ENCODE results near the gene SPATS2L.
A peak's percentile ranks its signal among the peaks of the same experiment; 100 is the strongest.

SPATS2L gene

GRCh38 chr2:200442471-200442870, 136.0 kb downstream of the SPATS2L start:
- DNase-seq (ENCODE audit: low read depth), result peak; percentile 66

DNA sequence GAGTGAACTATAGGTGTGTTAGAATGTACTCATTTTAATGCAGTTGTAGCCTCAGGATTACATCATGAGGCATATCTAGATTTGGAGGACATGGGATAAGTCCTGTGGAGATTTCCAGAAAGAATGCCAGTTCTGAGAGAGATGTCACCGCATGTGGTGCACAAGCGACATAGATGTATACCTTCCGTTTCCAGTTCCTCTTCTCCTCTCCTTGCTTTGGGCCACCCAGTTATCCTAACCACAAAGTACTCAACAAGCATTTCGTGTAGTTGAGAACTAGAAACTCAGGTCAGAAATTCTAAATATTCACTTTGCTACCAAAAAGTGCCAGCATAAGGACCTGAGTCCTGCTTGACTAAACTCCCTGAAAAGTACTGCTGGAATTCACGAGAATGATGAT, 136.9 kb downstream of the SPATS2L start:
- no peak for DNase-seq (ENCODE audit: low read depth)

DNA sequence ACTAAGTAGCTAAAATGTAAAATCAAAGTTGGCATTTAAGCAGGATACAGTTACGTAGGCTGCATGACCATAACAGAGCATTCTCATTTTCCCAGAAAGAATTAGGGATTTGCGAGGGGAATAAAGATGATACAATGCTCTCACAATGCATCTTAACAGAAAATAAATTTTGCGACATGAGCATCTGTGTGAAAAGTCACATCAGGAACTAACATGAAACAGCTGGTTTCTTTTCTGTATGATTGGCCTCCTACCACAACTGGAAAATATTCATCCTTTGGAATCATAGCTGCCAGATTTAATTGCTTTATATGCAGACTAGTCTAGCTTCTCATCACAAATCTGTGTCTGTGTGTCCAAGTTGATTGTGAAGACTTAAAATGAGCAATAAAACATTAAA, 137.4 kb downstream of the SPATS2L start:
- no peak for DNase-seq (ENCODE audit: low read depth)

GRCh38 chr2:200444530-200444929, 138.0 kb downstream of the SPATS2L start:
- DNase-seq (ENCODE audit: low read depth), result no peak

GRCh38 chr2:200445284-200445683, 138.8 kb downstream of the SPATS2L start:
- no peak for DNase-seq (ENCODE audit: low read depth)

- DNase-seq (ENCODE audit: low read depth), result no peak
Observed at GRCh38 chr2:200446612-200447011, 140.1 kb downstream of the SPATS2L start.

GRCh38 chr2:200447139-200447855, 140.8 kb downstream of the SPATS2L start:
- no peak for DNase-seq (ENCODE audit: low read depth)

DNA sequence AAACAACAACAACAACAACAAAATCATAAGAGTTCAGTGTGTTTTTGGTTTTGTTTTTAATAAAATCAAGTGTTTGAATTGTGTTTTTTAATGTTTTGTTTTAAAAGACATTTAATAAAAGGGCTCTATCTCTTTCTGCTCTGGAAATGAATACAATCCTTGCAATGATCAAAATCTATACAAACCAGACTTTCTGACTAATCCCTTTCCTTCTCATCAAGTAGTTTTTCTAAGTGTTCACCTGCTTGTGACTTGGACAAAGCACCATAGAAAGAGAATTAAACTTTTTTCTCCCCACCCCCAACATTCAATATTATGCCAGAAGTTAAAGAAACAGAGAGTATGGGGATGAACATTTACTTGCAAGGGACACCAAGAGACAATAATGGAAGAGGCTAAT, 142.0 kb downstream of the SPATS2L start:
- no peak for DNase-seq (ENCODE audit: low read depth)

DNA sequence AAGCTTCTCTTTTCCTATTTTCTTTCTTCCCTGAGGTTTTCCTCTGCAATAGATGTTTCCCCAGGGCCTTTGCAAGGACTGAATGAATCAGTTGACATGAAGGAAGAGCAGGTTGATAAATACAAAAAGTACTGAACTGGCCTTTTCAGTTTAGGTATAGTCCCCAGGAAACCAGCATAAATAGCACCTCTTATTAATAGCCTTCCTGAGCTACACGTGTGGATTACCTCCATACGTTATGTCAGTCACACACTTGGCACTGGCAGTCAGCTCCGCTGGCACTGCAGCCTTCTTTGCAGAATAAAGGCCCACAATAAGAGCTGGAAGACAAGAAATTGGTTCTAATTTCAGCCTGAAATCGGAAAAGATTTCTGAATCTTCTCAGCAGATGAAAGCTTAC, 142.7 kb downstream of the SPATS2L start:
- no peak for DNase-seq (ENCODE audit: low read depth)

- no peak for DNase-seq (ENCODE audit: low read depth)
Observed at GRCh38 chr2:200450288-200450687, 143.8 kb downstream of the SPATS2L start.

- DNase-seq (ENCODE audit: low read depth), result no peak
Observed at GRCh38 chr2:200451511-200451910, 145.0 kb downstream of the SPATS2L start.

- DNase-seq (ENCODE audit: low read depth), result no peak
Observed at GRCh38 chr2:200452377-200452776, 145.9 kb downstream of the SPATS2L start.

GRCh38 chr2:200453142-200453852, 146.8 kb downstream of the SPATS2L start:
- DNase-seq (ENCODE audit: low read depth), result no peak

DNA sequence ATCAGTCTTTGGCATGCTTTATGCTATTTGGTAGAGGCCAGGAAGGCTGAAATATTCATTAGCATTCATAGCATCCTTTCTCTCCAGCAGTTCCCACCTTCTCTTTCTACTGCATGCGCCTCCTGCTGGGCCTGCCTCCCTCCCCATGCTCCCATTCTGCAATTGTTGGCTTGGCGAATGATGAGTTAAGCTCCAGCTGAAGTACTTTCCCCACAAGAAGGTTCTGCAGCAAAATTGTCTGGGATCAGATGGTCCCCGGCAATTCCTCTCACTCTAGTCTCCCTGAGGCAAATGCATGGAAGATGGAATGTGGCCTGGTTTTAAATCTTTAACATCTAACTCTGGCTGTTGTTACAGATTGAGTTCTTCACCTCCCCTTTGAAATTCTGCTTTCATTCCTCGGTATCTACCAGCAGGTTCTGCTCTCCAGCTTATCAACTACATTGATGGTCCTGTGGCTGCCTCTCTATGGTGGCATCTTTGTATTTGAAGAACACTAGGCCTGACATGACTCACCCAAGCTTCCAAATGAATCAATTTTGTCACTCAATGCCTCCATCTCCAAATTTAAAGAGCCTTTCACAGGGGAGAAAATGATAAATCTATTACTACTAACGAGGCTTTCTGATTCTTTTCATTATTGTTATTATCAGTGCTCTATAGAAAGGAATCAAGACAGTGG, 147.5 kb downstream of the SPATS2L start:
- no peak for DNase-seq (ENCODE audit: low read depth)

DNA sequence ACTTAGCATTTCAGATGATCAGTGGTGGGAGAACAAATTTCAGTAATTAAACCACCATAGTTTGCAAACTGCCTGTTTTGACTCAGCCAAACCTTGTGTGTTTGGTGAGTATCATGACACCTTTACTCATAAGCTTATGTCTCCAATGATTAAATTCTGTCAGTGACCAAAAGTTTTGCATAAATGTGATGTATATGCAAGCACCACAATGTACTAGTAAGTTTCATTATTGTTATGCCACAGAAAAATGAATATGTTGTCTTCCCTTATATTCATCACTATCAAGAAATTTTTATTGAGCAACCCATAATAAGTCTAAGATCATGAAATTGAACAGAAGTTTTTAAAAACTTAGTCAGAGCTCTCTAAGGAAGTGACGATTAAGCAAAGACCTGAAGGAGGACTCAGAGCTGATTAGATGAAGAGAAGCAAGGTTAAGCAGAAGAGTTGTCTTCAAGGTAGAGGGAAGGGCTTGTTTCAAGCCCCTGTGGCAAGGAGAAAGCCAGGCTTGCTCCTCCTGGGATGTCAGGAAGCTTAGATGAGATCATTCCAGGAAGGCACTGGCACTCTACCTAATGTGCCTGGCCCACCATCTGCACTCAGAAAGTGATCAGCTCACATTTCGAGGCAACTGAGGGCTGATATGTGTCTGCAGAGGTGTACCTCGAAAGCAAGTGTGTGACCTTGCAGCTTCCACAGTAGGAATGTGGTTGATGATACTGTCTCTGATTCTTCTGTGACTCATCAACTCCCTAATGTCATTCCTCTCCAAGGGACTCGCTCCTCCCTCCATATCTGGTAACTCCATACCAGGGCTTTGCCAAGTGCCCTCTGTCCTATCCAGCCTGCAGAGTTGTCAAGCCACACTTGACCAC, 148.7 kb downstream of the SPATS2L start:
- peak; percentile 62 for DNase-seq (ENCODE audit: low read depth)

GRCh38 chr2:200455958-200456421, 149.5 kb downstream of the SPATS2L start:
- peak; percentile 89 for DNase-seq (ENCODE audit: low read depth)

DNA sequence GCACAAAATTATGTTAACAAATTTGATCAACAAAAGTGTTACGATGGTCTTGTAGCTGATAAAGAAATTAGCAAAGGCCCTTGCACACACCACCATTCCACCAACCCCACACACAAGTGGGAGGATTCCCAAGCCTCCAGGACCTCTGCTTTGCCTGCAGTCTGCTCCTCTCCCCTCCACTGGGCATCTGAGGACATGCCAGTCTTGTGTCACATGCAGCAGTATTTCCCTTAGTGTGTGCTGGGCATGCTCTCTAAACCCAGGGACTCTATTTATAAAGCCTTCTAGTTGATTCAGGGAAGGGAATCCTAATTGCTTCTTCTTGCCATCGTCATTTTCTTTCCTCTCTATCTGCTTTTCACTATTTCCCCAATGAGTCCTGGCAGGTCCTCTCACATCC, 150.1 kb downstream of the SPATS2L start:
- no peak for DNase-seq (ENCODE audit: low read depth)

DNA sequence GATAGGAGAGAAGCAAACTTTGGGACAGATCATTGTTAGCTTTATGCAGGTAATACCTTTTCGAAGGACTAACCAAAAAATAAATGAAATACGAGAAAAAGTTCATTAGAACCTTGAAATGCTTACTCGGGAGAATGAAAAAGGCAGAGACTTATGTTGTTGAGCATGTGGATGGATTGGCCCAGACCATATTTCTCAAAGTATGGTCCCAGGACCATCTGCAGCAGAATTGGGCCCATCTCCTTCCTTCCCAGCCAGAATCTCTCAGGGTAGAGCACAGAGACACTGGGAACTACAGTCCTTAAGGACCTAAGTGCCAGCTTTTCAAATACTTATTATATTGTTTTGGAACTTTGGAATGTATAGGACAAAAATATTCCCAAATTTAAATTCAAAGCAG, 152.6 kb downstream of the SPATS2L start:
- no peak for DNase-seq (ENCODE audit: low read depth)

DNA sequence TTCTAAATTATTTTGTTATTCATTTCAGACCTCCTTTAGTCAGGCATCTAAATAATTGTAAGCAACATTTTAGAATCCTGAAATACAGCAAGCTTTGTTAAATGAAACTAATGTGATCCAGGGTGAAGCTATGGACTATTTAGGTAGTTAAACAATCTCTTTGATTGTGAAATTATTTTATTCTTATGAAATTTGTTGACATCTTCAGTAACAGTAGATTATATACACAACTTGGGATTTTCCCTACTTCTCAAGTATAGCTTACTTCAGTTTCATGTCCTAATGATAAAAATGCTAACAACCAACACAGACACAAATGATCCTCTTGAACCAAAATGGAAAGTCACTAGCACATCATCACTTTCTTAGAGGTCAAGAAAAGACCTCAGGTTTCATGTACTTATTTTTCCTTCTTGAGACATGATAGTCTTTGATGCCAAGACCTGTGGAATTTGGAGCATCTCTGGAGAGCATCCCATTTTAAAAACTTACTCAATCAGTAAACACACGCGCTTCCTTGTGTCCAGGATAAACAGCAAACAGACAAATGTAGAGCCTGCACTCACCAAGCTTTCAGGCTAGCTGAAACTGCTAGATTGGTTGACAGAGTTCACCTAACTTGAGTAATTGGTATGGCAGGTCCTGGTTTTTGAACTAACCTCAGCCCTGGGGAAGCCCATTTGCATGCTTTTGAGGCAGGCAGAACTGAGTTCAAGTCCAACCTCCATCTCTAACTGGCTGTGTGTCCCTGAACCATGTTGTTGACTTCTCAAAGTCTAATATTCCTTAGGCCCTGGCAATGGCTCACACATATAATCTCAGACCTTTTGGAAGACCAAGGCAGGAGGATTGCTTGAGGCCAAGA, 155.6 kb downstream of the SPATS2L start:
- no peak for DNase-seq (ENCODE audit: low read depth)

DNA sequence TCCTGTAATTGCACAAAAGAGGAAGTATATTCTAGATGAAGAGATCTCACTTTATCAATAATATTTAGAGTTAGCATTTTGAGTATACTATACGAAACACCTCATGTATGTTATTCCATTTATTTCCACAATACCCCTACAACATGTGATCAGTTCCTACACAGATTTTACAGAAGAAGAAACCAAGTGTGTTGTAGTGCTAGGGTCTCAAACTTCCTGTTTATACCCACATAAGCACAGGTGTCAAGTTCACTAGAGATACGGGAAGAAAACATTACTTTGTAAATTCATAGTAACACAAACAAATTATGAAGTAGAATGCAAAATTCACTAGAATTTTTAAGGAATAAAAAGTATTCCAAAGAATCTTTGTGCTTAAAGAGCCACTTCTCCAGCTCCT, 157.0 kb downstream of the SPATS2L start:
- DNase-seq (ENCODE audit: low read depth), result no peak
